Suprapubic skin (tissue), 4 donors: ENCODE measurements around the gene GCNT2. TPM values are rescaled to one million over a fixed set of nuclear protein-coding genes. Genes with fewer than 3 reads are reported as not detected.

ENCODE experiments used
- DNase-seq, 2 donors: peaks; one replicate each; pipeline ENCODE4 v3.0.0-alpha.2; 2019; ENCODE audit warnings: low spot score in 2 of 2
- H3K27ac ChIP-seq: fragments of 200-600 bp; sonication (generic); one replicate; pipeline ENCODE4 v1.5.1; 2019
- H3K27me3 ChIP-seq: fragments of 200-600 bp; sonication (generic); one replicate; pipeline ENCODE4 v1.5.1; 2019
- H3K36me3 ChIP-seq: fragments of 200-600 bp; sonication (generic); one replicate; pipeline ENCODE4 v1.5.1; 2019
- H3K4me1 ChIP-seq: fragments of 200-600 bp; sonication (generic); one replicate; pipeline ENCODE4 v1.5.1; 2019
- H3K4me3 ChIP-seq: fragments of 200-600 bp; sonication (generic); one replicate; pipeline ENCODE4 v1.5.1; 2019; ENCODE audit warnings: mild to moderate bottlenecking
- H3K9me3 ChIP-seq: fragments of 200-600 bp; sonication (generic); one replicate; pipeline ENCODE4 v1.5.1; 2019
- EP300 ChIP-seq: sonication (generic); formaldehyde crosslinking; IDR thresholded peaks from one replicate; pipeline ENCODE4 v1.6.1; 2017; ENCODE audit warnings: antibody characterized with exemption
- POLR2A ChIP-seq, 2 donors: fragments of 450-650 bp; IDR thresholded peaks; one replicate each; pipeline ENCODE4 v1.6.1; 2017; ENCODE audit warnings: antibody characterized with exemption in 2 of 2, mild to moderate bottlenecking in 2 of 2, moderate library complexity in 2 of 2
- POLR2AphosphoS5 ChIP-seq, 3 donors: sonication (generic); formaldehyde crosslinking; IDR thresholded peaks; one replicate each; pipeline ENCODE4 v1.6.1; 2017; ENCODE audit warnings: antibody characterized with exemption in 3 of 3
- WGBS: methylation state at CpG from one replicate; pipeline ENCODE4 v1.1.5; 2018; 5-methylcytosine and 5-hydroxymethylcytosine counted together
- total RNA-seq, 4 donors: library from RNA; depleted of rRNA; stranded (reverse); fragments of >200 nt; gene quantifications; one replicate each; pipeline ENCODE4 v1.1.0, GENCODE V29; 2016
- TF ChIP-seq, protein P1 (sequence below), 2 donors: fragments of 200-600 bp in 1 of 2; fragments of 450-650 bp in 1 of 2; sonication (generic) in 1 of 2; IDR thresholded peaks; one replicate each; pipeline ENCODE4 v1.5.1; 2016 to 2019; ENCODE audit warnings: antibody characterized with exemption in 2 of 2, mild to moderate bottlenecking in 1 of 2, moderate library complexity in 1 of 2

GCNT2 gene
- total RNA-seq, 4 donors from 2014 or later = 8.0 to 37.4 (median 14.4) TPM

DNA sequence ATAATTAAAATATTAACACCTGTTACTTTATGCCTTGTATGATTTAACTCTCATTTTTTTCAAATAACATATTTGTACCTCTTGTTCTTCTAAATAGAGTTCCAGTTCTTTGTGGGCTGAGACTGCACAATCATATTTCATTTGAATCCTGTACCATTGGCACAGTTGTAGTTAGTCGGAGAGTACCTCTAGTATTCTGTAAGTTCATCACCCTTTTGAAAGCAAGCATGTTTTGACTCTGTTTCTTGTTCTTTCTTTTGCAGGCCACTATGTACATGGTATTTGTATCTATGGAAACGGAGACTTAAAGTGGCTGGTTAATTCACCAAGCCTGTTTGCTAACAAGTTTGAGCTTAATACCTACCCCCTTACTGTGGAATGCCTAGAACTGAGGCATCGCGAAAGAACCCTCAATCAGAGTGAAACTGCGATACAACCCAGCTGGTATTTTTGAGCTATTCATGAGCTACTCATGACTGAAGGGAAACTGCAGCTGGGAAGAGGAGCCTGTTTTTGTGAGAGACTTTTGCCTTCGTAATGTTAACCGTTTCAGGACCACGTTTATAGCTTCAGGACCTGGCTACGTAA, 105.1 kb downstream of the GCNT2 start:
- TF ChIP-seq POLR2A (IDR thresholded peaks at IDR 0.05) (no peak), EP300 (no peak), POLR2AphosphoS5 (IDR thresholded peaks at IDR 0.05) (no peak)
- TF ChIP-seq, protein P1, sequence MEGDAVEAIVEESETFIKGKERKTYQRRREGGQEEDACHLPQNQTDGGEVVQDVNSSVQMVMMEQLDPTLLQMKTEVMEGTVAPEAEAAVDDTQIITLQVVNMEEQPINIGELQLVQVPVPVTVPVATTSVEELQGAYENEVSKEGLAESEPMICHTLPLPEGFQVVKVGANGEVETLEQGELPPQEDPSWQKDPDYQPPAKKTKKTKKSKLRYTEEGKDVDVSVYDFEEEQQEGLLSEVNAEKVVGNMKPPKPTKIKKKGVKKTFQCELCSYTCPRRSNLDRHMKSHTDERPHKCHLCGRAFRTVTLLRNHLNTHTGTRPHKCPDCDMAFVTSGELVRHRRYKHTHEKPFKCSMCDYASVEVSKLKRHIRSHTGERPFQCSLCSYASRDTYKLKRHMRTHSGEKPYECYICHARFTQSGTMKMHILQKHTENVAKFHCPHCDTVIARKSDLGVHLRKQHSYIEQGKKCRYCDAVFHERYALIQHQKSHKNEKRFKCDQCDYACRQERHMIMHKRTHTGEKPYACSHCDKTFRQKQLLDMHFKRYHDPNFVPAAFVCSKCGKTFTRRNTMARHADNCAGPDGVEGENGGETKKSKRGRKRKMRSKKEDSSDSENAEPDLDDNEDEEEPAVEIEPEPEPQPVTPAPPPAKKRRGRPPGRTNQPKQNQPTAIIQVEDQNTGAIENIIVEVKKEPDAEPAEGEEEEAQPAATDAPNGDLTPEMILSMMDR (IDR thresholded peaks at IDR 0.05) = no peak

DNA sequence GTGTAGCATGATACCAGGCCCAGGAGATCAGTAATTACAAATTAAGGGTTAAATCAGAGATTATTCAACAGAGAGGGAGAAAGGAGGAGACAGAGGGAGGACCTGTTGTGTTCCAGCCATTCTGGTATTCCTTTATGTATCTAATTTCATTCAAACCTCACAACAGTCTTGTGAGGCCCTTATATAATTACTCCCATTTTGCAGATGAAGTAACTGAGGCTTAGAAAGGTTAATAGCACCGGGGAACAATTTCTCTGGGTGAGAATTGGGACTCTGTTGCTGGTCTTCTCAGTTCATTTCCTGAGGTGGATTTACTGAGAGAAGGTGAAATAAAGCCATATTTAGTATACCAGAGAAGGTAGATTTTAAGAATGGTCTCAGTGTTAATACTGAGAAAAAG, 106.6 kb downstream of the GCNT2 start:
- peaks cover 5% of the 10 kb centered on the region for H3K36me3 ChIP-seq
- H3K9me3 ChIP-seq = no peaks in the 10 kb centered on the region
- no peaks in the 10 kb centered on the region for H3K4me1 ChIP-seq
- H3K27ac ChIP-seq = no peak overlapping the region
- H3K4me3 ChIP-seq = no peak overlapping the region
- H3K27me3 ChIP-seq = no peaks in the 10 kb centered on the region
- DNase-seq = no peak
- TF ChIP-seq, protein P1 (IDR thresholded peaks at IDR 0.05) = no peak
- TF ChIP-seq POLR2AphosphoS5 (IDR thresholded peaks at IDR 0.05) (no peak), EP300 (no peak), POLR2A (IDR thresholded peaks at IDR 0.05) (no peak)
- 96% methylated on average over 1 of the region's 1 CpG for WGBS

More for the DNA sequence above, 105.1 kb downstream of the GCNT2 start:
- WGBS = 84% methylated on average over 9 of the region's 9 CpGs
- DNase-seq = no peak
- H3K4me3 ChIP-seq = no peak overlapping the region
- no peaks in the 10 kb centered on the region for H3K27me3 ChIP-seq
- H3K4me1 ChIP-seq = no peaks in the 10 kb centered on the region
- H3K36me3 ChIP-seq = peaks cover 10% of the 10 kb centered on the region
- H3K27ac ChIP-seq = no peak overlapping the region
- H3K9me3 ChIP-seq = no peaks in the 10 kb centered on the region

DNA sequence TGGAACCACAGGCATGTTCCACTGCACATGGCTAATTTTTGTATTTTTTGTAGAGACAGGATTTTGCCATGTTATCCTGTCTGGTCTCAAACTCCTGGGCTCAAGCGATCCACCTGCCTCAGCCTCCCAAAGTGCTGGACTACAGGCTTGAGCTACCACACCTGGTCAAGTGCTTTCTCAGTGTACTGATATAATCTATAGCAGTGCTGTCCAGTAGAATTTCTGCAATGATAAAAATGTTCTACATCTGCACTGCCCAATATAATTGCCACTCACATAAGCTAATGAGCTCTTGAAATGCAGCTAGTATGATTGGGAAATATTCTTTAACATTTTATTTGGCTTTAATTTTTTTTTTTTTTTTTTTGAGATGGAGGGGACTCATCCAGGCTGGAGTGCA, 109.0 kb downstream of the GCNT2 start:
- DNase-seq = no peak
- 94% methylated on average over 1 of the region's 1 CpG for WGBS
- Histone ChIP-seq H3K4me1 (no peaks in the 10 kb centered on the region), H3K9me3 (no peaks in the 10 kb centered on the region), H3K27me3 (no peaks in the 10 kb centered on the region), H3K27ac (no peak overlapping the region), H3K36me3 (peaks cover 5% of the 10 kb centered on the region), H3K4me3 (no peak overlapping the region)
- TF ChIP-seq POLR2AphosphoS5 (IDR thresholded peaks at IDR 0.05) (no peak), POLR2A (IDR thresholded peaks at IDR 0.05) (no peak), EP300 (no peak)
- TF ChIP-seq, protein P1 (IDR thresholded peaks at IDR 0.05) = no peak

DNA sequence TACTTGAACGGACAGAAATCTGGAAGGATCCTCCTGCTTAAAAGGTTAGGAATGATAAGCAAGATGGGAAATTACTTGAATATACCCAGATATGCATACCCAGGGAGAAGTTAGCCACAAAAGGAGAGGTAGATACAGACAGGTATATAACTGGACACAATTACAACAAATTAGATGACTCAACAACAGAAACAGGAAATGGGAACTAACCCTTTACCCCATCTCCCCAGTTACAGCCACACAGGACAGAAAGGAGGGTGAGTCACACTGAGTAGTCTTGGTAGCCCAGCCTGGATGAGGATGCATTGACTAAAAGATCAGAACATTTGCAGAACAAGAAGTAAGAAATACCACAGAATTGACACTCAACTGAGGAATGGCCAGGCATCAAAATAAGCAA, 112.1 kb downstream of the GCNT2 start:
- TF ChIP-seq POLR2A (IDR thresholded peaks at IDR 0.05) (no peak), EP300 (no peak), POLR2AphosphoS5 (IDR thresholded peaks at IDR 0.05) (no peak)
- TF ChIP-seq, protein P1 (IDR thresholded peaks at IDR 0.05) = no peak
- H3K27ac ChIP-seq = no peak overlapping the region
- no peak for DNase-seq
- no peak overlapping the region for H3K4me3 ChIP-seq
- WGBS = 70% methylated on average over 1 of the region's 1 CpG
- no peaks in the 10 kb centered on the region for H3K27me3 ChIP-seq
- no peaks in the 10 kb centered on the region for H3K9me3 ChIP-seq
- H3K36me3 ChIP-seq = no peaks in the 10 kb centered on the region
- no peaks in the 10 kb centered on the region for H3K4me1 ChIP-seq

DNA sequence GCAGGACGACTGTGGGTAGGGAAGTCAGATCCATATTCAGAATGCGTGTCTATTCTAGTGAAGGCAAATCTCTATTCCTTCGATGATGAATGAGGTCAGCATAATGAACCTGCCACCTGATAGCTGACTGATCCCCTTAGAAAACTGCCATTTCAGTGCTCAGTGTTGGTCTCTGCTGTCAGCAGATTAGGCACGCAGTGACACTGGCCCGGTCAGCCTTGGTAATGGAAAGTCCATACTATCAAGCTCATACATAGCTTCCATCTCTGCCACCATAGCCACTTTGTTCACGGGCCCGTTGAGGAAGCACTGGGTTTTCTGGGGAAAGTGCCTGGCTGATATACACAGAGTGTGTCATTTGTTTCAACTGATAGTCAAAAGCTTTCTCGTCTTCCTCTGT, 119.3 kb downstream of the GCNT2 start:
- no peak overlapping the region for H3K4me3 ChIP-seq
- H3K36me3 ChIP-seq = no peaks in the 10 kb centered on the region
- no peaks in the 10 kb centered on the region for H3K4me1 ChIP-seq
- WGBS = 93% methylated on average over 8 of the region's 8 CpGs
- no peaks in the 10 kb centered on the region for H3K9me3 ChIP-seq
- TF ChIP-seq POLR2A (IDR thresholded peaks at IDR 0.05) (no peak), POLR2AphosphoS5 (IDR thresholded peaks at IDR 0.05) (no peak), EP300 (no peak)
- TF ChIP-seq, protein P1 (IDR thresholded peaks at IDR 0.05) = no peak
- no peaks in the 10 kb centered on the region for H3K27me3 ChIP-seq
- no peak overlapping the region for H3K27ac ChIP-seq
- DNase-seq = no peak
